Spleen (tissue), 11 donors: ENCODE data around the gene AHCTF1. TPM values are rescaled to one million over a fixed set of nuclear protein-coding genes. Genes with fewer than 3 reads are reported as not detected.

ENCODE experiments used
- DNase-seq: peaks from one replicate; pipeline ENCODE4 v3.0.0-alpha.2; 2020
- H3K27ac ChIP-seq, 8 donors: fragments of 200-600 bp; sonication (generic) in 7 of 8; 1 replicate in 4 of 8; 2 replicates in 4 of 8; pipeline versions ENCODE4 v1.5.0 to v1.8.0; 2016 to 2021; ENCODE audit warnings: inconsistent platforms in 4 of 8, mild to moderate bottlenecking in 4 of 8, moderate library complexity in 1 of 8
- H3K27me3 ChIP-seq, 7 donors: fragments of 200-600 bp; sonication (generic) in 6 of 7; replicated peaks in 1 of 7; 1 replicate in 4 of 7; 2 replicates in 3 of 7; pipeline versions ENCODE4 v1.5.0 to v1.8.0; 2016 to 2021; ENCODE audit warnings: inconsistent platforms in 3 of 7, mild to moderate bottlenecking in 1 of 7
- H3K36me3 ChIP-seq, 6 donors: fragments of 200-600 bp; sonication (generic) in 5 of 6; 1 replicate in 4 of 6; 2 replicates in 2 of 6; pipeline versions ENCODE4 v1.5.0 to v1.8.0; 2016 to 2021; ENCODE audit warnings: inconsistent platforms in 2 of 6
- H3K4me1 ChIP-seq, 6 donors: fragments of 200-600 bp; sonication (generic) in 5 of 6; 1 replicate in 3 of 6; 2 replicates in 3 of 6; pipeline versions ENCODE4 v1.5.0 to v1.8.0; 2016 to 2021; ENCODE audit warnings: inconsistent platforms in 3 of 6
- H3K4me3 ChIP-seq, 8 donors: fragments of 200-600 bp; sonication (generic) in 7 of 8; 1 replicate in 4 of 8; 2 replicates in 4 of 8; pipeline versions ENCODE4 v1.5.0 to v1.8.0; 2016 to 2021; ENCODE audit warnings: inconsistent platforms in 4 of 8, mild to moderate bottlenecking in 4 of 8, moderate library complexity in 2 of 8
- H3K9me3 ChIP-seq, 8 donors: fragments of 200-600 bp; sonication (generic) in 7 of 8; 1 replicate in 4 of 8; 2 replicates in 4 of 8; pipeline versions ENCODE4 v1.5.0 to v1.8.0; 2016 to 2021; ENCODE audit warnings: inconsistent platforms in 4 of 8
- CTCF ChIP-seq, 11 experiments: fragments of 200-600 bp in 7 of 11; fragments of 450-650 bp in 4 of 11; sonication (generic) in 4 of 11; IDR thresholded peaks in 8 of 11; conservative IDR thresholded peaks in 3 of 11; 1 replicate in 7 of 11; 2 replicates in 4 of 11; pipeline versions ENCODE4 v1.4.0 to v1.8.0; 2016 to 2021; ENCODE audit warnings: antibody characterized with exemption in 11 of 11, inconsistent platforms in 4 of 11, mild to moderate bottlenecking in 1 of 11
- POLR2A ChIP-seq, 3 donors: fragments of 450-650 bp; IDR thresholded peaks; one replicate each; pipeline ENCODE4 v1.5.1; 2017; ENCODE audit warnings: antibody characterized with exemption in 3 of 3, mild to moderate bottlenecking in 1 of 3
- POLR2AphosphoS5 ChIP-seq, 3 donors: sonication (generic); formaldehyde crosslinking; IDR thresholded peaks; one replicate each; pipeline ENCODE4 v1.5.1; 2017; ENCODE audit warnings: antibody characterized with exemption in 3 of 3
- WGBS, 5 donors: extraction: QIAGEN DNeasy Blood & Tissue Kit in 3 of 5; methylation state at CpG; one replicate each; pipeline versions ENCODE4 v1.1.5 to v1.1.7; 2013 to 2018; 5-methylcytosine and 5-hydroxymethylcytosine counted together
- intact Hi-C: fragments of 100-400 bp; cut with DNase I; formaldehyde crosslinking; loops from one replicate; pipeline ENCODE4 v1.15.0; 2023; ENCODE audit warnings: low total_unique reads
- polyA plus RNA-seq, 3 donors: library from polyadenylated mRNA; stranded (reverse); fragments of 200-250 nt; gene quantifications; one replicate each; pipeline ENCODE4 v1.2.1, GENCODE V29; 2013
- total RNA-seq, 7 donors: library from RNA; depleted of rRNA in 3 of 7; stranded (reverse); fragments of >200 nt in 3 of 7; fragmentation: NEBNext Ultra II Directional in 4 of 7; extraction: Animal tissue kit (Norgen Biotek cat#: 25700) in 4 of 7; gene quantifications; one replicate each; pipeline versions ENCODE4 v1.1.0 to v1.2.1, GENCODE V29; 2016 to 2021
- donor health status: healthy with polysubstance abuse.
- donor health status: DM: no; HTN: no; CAD: no; lungs with moderate emphysema.
- donor health status: DM: no; HTN: no; CAD: no.
- donor health status: Bipolar disorder and iron deficiency.
- donor health status: healthy.
- donor health status: DM: no; HTN: no; CAD: no.
- donor health status: DM: yes; HTN: yes; CAD: no.

AHCTF1 gene
- total and polyA plus RNA-seq, 10 donors: 8.1 to 68.8 (median 39.1) TPM

DNA sequence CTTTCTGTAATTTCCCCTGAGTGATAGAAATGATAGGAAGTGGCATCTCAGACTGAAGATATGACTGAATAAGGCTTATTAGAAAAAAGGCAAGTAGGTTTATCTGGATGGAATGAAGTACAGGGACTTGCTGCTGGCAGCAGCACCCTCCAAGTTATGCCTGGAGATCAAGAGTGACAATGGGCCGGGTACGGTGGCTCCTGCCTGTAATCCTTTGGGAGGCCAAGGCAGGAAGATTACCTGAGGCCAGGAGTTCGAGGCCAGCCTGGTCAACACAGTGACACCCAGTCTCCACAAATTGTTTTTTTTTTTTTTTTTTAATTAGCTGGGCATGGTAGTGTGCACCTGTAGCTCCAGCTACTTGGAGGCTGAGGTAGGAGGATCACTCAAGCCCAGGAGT, 119.8 kb downstream of the AHCTF1 start:
- TF ChIP-seq POLR2AphosphoS5 (IDR thresholded peaks at IDR 0.05): no peak
- TF ChIP-seq CTCF (IDR thresholded peaks at IDR 0.05 in 8 of 11, conservative IDR thresholded peaks at IDR 0.05 in 3 of 11): no peak
- no peak for TF ChIP-seq POLR2A (IDR thresholded peaks at IDR 0.05)
- 79 to 88% (median 84%) methylated on average over 3 of the region's 3 CpGs for WGBS, 5 donors
- Histone ChIP-seq H3K9me3 (no peaks in the 10 kb centered on the region), H3K27ac (no peak overlapping the region), H3K36me3 (no peaks in the 10 kb centered on the region), H3K4me3 (no peak overlapping the region), H3K27me3 (peaks cover 0 to 15% (median 0%) of the 10 kb centered on the region in 7 donors), H3K4me1 (no peaks in the 10 kb centered on the region)
- intact Hi-C loops: no loop called here
- DNase-seq: peak; percentile 31

GRCh38 chr1:246809473-246809872, 122.3 kb downstream of the AHCTF1 start:
- no peaks in the 10 kb centered on the region for H3K36me3 ChIP-seq
- no peaks in the 10 kb centered on the region for H3K9me3 ChIP-seq
- H3K4me1 ChIP-seq: no peaks in the 10 kb centered on the region
- 88 to 95% (median 92%) methylated on average over 4 to 6 of the region's 6 CpGs for WGBS, 5 donors
- no peak overlapping the region for H3K4me3 ChIP-seq
- DNase-seq: peak; percentile 52
- intact Hi-C loops: no loop called here
- H3K27me3 ChIP-seq: peaks cover 0 to 8% (median 0%) of the 10 kb centered on the region in 7 donors
- H3K27ac ChIP-seq: no peak overlapping the region
- no peak for TF ChIP-seq CTCF (IDR thresholded peaks at IDR 0.05 in 8 of 11, conservative IDR thresholded peaks at IDR 0.05 in 3 of 11)
- no peak for TF ChIP-seq POLR2AphosphoS5 (IDR thresholded peaks at IDR 0.05)
- no peak for TF ChIP-seq POLR2A (IDR thresholded peaks at IDR 0.05)

GRCh38 chr1:246805135-246805716, 126.5 kb downstream of the AHCTF1 start:
- H3K4me1 ChIP-seq: no peaks in the 10 kb centered on the region
- no peak overlapping the region for H3K4me3 ChIP-seq
- no peak overlapping the region for H3K27ac ChIP-seq
- TF ChIP-seq POLR2A (IDR thresholded peaks at IDR 0.05): no peak
- TF ChIP-seq CTCF (IDR thresholded peaks at IDR 0.05 in 8 of 11, conservative IDR thresholded peaks at IDR 0.05 in 3 of 11): no peak
- no peak for TF ChIP-seq POLR2AphosphoS5 (IDR thresholded peaks at IDR 0.05)
- DNase-seq: no peak
- intact Hi-C loops: no loop called here
- no peaks in the 10 kb centered on the region for H3K27me3 ChIP-seq
- peaks cover 0 to 6% (median 0%) of the 10 kb centered on the region in 8 donors for H3K9me3 ChIP-seq
- H3K36me3 ChIP-seq: no peaks in the 10 kb centered on the region
- 68 to 84% (median 77%) methylated on average over 10 of the region's 10 CpGs for WGBS, 5 donors

DNA sequence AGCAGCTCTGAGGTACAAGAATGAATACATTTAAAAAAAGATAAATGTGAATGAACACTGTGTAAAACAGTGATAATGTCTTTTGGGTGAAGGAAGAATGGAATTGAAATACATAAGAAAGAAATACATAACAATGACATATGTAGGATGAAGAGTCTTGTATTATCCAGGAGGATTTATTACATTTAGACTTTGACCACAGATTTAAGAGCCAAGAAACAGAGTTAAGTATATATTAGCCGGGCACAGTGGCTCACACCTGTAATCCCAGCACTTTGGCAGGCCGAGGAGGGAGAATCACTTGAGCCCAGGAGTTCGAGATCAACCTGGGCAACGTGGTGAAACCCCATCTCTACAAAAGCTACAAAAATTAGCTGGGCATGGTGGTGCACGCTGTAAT, 127.9 kb downstream of the AHCTF1 start:
- Histone ChIP-seq H3K27ac (no peak overlapping the region), H3K36me3 (no peaks in the 10 kb centered on the region), H3K9me3 (peaks cover 0 to 6% (median 0%) of the 10 kb centered on the region in 8 donors), H3K4me1 (no peaks in the 10 kb centered on the region), H3K27me3 (no peaks in the 10 kb centered on the region), H3K4me3 (no peak overlapping the region)
- intact Hi-C loops: no loop called here
- TF ChIP-seq POLR2A (IDR thresholded peaks at IDR 0.05) (no peak), POLR2AphosphoS5 (IDR thresholded peaks at IDR 0.05) (no peak), CTCF (IDR thresholded peaks at IDR 0.05 in 8 of 11, conservative IDR thresholded peaks at IDR 0.05 in 3 of 11) (no peak)
- WGBS, 5 donors: 86 to 93% (median 90%) methylated on average over 5 of the region's 5 CpGs
- no peak for DNase-seq
